HG03354 (cell line): ENCODE results near the gene DDN.

ENCODE experiments used
- ATAC-seq: cut with Tn5 transposase; IDR thresholded peaks from one replicate; pipeline ENCODE4 v1.9.1; 2021; ENCODE audit warnings: mild to moderate bottlenecking; ENCODE audit not compliant: unreplicated experiment, poor library complexity, severe bottlenecking

The DDN gene

DNA sequence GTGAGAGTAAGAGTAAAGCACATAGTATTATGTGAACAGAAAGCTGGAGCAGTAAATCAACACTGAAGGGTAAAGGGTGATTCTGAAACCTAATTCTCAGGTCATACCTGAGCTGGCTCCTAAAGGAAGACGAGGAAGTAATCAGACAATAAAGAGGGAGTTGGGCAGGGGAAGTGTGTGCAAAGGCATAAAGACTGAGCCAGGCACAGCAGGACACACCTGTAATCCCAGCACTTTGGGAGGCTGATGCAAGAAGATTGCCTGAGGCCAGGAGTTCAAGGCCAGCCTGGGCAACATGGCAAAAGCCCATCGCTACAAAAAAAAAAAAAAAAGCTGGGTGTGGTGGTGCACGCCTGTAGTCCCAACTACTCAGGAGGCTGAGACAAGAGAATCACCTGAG lies 51.4 kb downstream of the DDN start:
- ATAC-seq = no peak

DNA sequence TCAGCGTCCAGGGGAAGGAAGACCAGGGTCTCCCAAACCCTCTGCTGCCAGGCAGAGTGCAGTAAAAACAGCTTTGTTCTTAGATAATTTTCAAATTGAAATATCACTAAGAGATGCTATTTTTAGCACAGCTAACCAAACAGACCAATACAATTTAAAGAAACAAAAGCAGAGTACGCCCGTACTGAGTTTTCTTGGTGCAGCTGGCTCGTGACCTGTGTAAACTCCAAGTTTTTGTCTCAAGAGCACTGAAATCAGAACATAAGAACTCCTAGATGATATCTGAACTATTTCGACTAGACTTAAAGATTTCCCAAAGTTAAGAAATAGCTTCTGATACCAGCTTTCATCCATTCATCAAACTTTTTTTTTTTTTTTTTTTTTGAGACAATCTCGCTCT lies 52.2 kb downstream of the DDN start:
- ATAC-seq = no peak

- ATAC-seq = no peak
These were observed 53.0 kb downstream of the DDN start for GRCh38 chr12:48946205-48946604.
